Spleen (tissue), 11 donors: ENCODE results near the gene CACNA2D3. TPM values are rescaled to one million over a fixed set of nuclear protein-coding genes. Genes with fewer than 3 reads are reported as not detected.

Source experiments
- DNase-seq: peaks from one replicate; pipeline ENCODE4 v3.0.0-alpha.2; 2020
- H3K27ac ChIP-seq, 8 donors: fragments of 200-600 bp; sonication (generic) in 7 of 8; 1 replicate in 4 of 8; 2 replicates in 4 of 8; pipeline versions ENCODE4 v1.5.0 to v1.8.0; 2016 to 2021; ENCODE audit warnings: inconsistent platforms in 4 of 8, mild to moderate bottlenecking in 4 of 8, moderate library complexity in 1 of 8
- H3K27me3 ChIP-seq, 7 donors: fragments of 200-600 bp; sonication (generic) in 6 of 7; replicated peaks in 1 of 7; 1 replicate in 4 of 7; 2 replicates in 3 of 7; pipeline versions ENCODE4 v1.5.0 to v1.8.0; 2016 to 2021; ENCODE audit warnings: inconsistent platforms in 3 of 7, mild to moderate bottlenecking in 1 of 7
- H3K36me3 ChIP-seq, 6 donors: fragments of 200-600 bp; sonication (generic) in 5 of 6; 1 replicate in 4 of 6; 2 replicates in 2 of 6; pipeline versions ENCODE4 v1.5.0 to v1.8.0; 2016 to 2021; ENCODE audit warnings: inconsistent platforms in 2 of 6
- H3K4me1 ChIP-seq, 6 donors: fragments of 200-600 bp; sonication (generic) in 5 of 6; 1 replicate in 3 of 6; 2 replicates in 3 of 6; pipeline versions ENCODE4 v1.5.0 to v1.8.0; 2016 to 2021; ENCODE audit warnings: inconsistent platforms in 3 of 6
- H3K4me3 ChIP-seq, 8 donors: fragments of 200-600 bp; sonication (generic) in 7 of 8; 1 replicate in 4 of 8; 2 replicates in 4 of 8; pipeline versions ENCODE4 v1.5.0 to v1.8.0; 2016 to 2021; ENCODE audit warnings: inconsistent platforms in 4 of 8, mild to moderate bottlenecking in 4 of 8, moderate library complexity in 2 of 8
- H3K9me3 ChIP-seq, 8 donors: fragments of 200-600 bp; sonication (generic) in 7 of 8; 1 replicate in 4 of 8; 2 replicates in 4 of 8; pipeline versions ENCODE4 v1.5.0 to v1.8.0; 2016 to 2021; ENCODE audit warnings: inconsistent platforms in 4 of 8
- CTCF ChIP-seq, 11 experiments: fragments of 200-600 bp in 7 of 11; fragments of 450-650 bp in 4 of 11; sonication (generic) in 4 of 11; IDR thresholded peaks in 8 of 11; conservative IDR thresholded peaks in 3 of 11; 1 replicate in 7 of 11; 2 replicates in 4 of 11; pipeline versions ENCODE4 v1.4.0 to v1.8.0; 2016 to 2021; ENCODE audit warnings: antibody characterized with exemption in 11 of 11, inconsistent platforms in 4 of 11, mild to moderate bottlenecking in 1 of 11
- POLR2A ChIP-seq, 3 donors: fragments of 450-650 bp; IDR thresholded peaks; one replicate each; pipeline ENCODE4 v1.5.1; 2017; ENCODE audit warnings: antibody characterized with exemption in 3 of 3, mild to moderate bottlenecking in 1 of 3
- POLR2AphosphoS5 ChIP-seq, 3 donors: sonication (generic); formaldehyde crosslinking; IDR thresholded peaks; one replicate each; pipeline ENCODE4 v1.5.1; 2017; ENCODE audit warnings: antibody characterized with exemption in 3 of 3
- WGBS, 5 donors: extraction: QIAGEN DNeasy Blood & Tissue Kit in 3 of 5; methylation state at CpG; one replicate each; pipeline versions ENCODE4 v1.1.5 to v1.1.7; 2013 to 2018; 5-methylcytosine and 5-hydroxymethylcytosine counted together
- intact Hi-C: fragments of 100-400 bp; cut with DNase I; formaldehyde crosslinking; loops from one replicate; pipeline ENCODE4 v1.15.0; 2023; ENCODE audit warnings: low total_unique reads
- polyA plus RNA-seq, 3 donors: library from polyadenylated mRNA; stranded (reverse); fragments of 200-250 nt; gene quantifications; one replicate each; pipeline ENCODE4 v1.2.1, GENCODE V29; 2013
- total RNA-seq, 7 donors: library from RNA; depleted of rRNA in 3 of 7; stranded (reverse); fragments of >200 nt in 3 of 7; fragmentation: NEBNext Ultra II Directional in 4 of 7; extraction: Animal tissue kit (Norgen Biotek cat#: 25700) in 4 of 7; gene quantifications; one replicate each; pipeline versions ENCODE4 v1.1.0 to v1.2.1, GENCODE V29; 2016 to 2021
- donor health status: healthy with polysubstance abuse.
- donor health status: DM: no; HTN: no; CAD: no; lungs with moderate emphysema.
- donor health status: DM: no; HTN: no; CAD: no.
- donor health status: Bipolar disorder and iron deficiency.
- donor health status: healthy.
- donor health status: DM: no; HTN: no; CAD: no.
- donor health status: DM: yes; HTN: yes; CAD: no.

Gene CACNA2D3
- total and polyA plus RNA-seq, 10 donors: 0.83 to 4.9 (median 2.9) TPM

DNA sequence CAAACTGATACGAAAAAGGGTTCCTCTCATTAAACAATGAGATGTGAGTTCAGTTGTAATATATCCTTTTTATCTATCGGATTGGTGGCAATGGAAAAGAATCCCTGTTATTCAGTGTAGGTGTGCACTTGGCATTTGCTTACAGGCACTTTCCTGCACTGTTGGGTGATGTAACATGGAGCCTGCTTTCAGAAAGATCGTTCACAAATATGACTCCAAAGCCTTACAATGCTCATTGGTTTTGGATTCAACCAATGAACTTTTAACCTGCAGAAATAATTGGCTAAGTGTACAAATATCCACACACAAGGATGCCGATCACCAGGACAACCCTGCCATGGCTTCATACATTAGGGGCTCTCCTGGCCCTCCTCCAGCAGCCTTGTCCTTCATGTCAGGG lies 996.9 kb downstream of the CACNA2D3 start:
- Histone ChIP-seq H3K36me3 (no peaks in the 10 kb centered on the region), H3K4me1 (no peaks in the 10 kb centered on the region), H3K4me3 (no peak overlapping the region), H3K9me3 (no peaks in the 10 kb centered on the region), H3K27ac (no peak overlapping the region), H3K27me3 (no peaks in the 10 kb centered on the region)
- 73 to 91% (median 87%) methylated on average over 4 of the region's 4 CpGs for WGBS, 5 donors
- TF ChIP-seq CTCF (IDR thresholded peaks at IDR 0.05 in 8 of 11, conservative IDR thresholded peaks at IDR 0.05 in 3 of 11): no peak
- no peak for DNase-seq
- intact Hi-C loops: no loop called here

- 62 to 78% (median 75%) methylated on average over 2 of the region's 2 CpGs for WGBS, 5 donors
- TF ChIP-seq POLR2AphosphoS5 (IDR thresholded peaks at IDR 0.05) (no peak), CTCF (IDR thresholded peaks at IDR 0.05 in 8 of 11, conservative IDR thresholded peaks at IDR 0.05 in 3 of 11) (no peak), POLR2A (IDR thresholded peaks at IDR 0.05) (no peak)
- H3K27ac ChIP-seq: no peak overlapping the region
- intact Hi-C loops: no loop called here
- H3K9me3 ChIP-seq: no peaks in the 10 kb centered on the region
- H3K4me3 ChIP-seq: no peak overlapping the region
- no peaks in the 10 kb centered on the region for H3K4me1 ChIP-seq
- DNase-seq: no peak
- no peaks in the 10 kb centered on the region for H3K36me3 ChIP-seq
- H3K27me3 ChIP-seq: peaks cover 0 to 14% (median 0%) of the 10 kb centered on the region in 7 donors
These were observed 1000.0 kb downstream of the CACNA2D3 start for GRCh38 chr3:55122312-55122711.

Other genes with a start within 250 kb of the CACNA2D3 start
- gene ACTR8, start 240.4 kb upstream of the CACNA2D3 start, total RNA-seq: 10 to 100 TPM; 22.5 to 33.7 (median 23.9) TPM
- gene ACTR8, start 240.4 kb upstream of the CACNA2D3 start, polyA plus RNA-seq: 10 to 100 TPM; 10.5 to 14.9 (median 11.3) TPM
- 10 to 100 TPM; 28.4 to 52.1 (median 35.9) TPM for gene SELENOK, start 230.7 kb upstream of the CACNA2D3 start, total RNA-seq
- gene SELENOK, start 230.7 kb upstream of the CACNA2D3 start, polyA plus RNA-seq: 10 to 100 TPM; 53.2 to 84.0 (median 53.4) TPM